GM19240 (cell line): ENCODE results near the gene ALKBH1.
"Not testable (repeated sequence)": the region's sequence is repeated elsewhere in the genome, so short reads cannot be mapped to it uniquely, and the experiment has no call there.

ENCODE experiments used
- DNase-seq: peaks from one replicate; pipeline ENCODE4 v3.0.0; 2011; ENCODE audit warnings: low spot score; ENCODE audit not compliant: insufficient read length

Gene ALKBH1, protein sequence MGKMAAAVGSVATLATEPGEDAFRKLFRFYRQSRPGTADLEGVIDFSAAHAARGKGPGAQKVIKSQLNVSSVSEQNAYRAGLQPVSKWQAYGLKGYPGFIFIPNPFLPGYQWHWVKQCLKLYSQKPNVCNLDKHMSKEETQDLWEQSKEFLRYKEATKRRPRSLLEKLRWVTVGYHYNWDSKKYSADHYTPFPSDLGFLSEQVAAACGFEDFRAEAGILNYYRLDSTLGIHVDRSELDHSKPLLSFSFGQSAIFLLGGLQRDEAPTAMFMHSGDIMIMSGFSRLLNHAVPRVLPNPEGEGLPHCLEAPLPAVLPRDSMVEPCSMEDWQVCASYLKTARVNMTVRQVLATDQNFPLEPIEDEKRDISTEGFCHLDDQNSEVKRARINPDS

DNA sequence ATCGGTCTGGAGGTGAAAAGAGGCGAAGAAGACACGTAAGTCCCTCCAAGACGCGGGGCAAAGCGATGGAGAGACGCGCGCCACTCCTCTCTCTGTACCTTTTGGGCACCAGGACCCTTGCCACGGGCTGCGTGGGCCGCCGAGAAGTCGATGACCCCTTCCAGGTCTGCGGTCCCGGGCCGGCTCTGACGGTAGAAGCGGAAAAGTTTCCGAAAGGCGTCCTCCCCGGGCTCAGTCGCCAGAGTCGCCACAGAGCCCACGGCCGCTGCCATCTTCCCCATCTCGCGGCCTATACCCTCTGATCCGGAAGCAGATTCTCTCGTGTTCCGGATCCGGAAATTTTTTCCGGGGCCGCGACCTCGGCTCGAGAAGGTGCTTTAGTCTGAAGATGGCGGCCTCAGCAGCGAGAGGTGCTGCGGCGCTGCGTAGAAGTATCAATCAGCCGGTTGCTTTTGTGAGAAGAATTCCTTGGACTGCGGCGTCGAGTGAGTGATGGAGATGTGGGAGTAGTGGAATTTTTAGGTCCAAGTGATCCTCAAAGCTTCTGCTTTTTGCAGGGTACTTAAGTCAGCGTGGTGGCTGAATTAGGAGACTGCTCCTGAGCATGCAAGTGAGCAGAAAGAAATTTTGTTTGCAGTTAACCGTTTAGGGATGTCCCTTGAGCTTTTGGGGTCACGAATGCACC, at the start of gene ALKBH1, which contains the start of gene SLIRP:
Gene ALKBH1 (minus strand): TSS at position 300 of the 685 bp plus-strand sequence. CDS start 19 bp downstream, at position 281.
Gene SLIRP (plus strand): TSS at position 380 of the 685 bp plus-strand sequence. CDS start 9 bp downstream, at position 389.
- DNase-seq: peak; percentile 92

- DNase-seq: no peak
These were observed 45.1 kb upstream of the ALKBH1 start for GRCh38 chr14:77752799-77753516.

- no peak for DNase-seq
These were observed 44.4 kb upstream of the ALKBH1 start for GRCh38 chr14:77752266-77752665.

- not testable (repeated sequence) for DNase-seq
These were observed 39.6 kb upstream of the ALKBH1 start for GRCh38 chr14:77747425-77747824.

GRCh38 chr14:77746064-77746702, 38.4 kb upstream of the ALKBH1 start:
- DNase-seq: no peak

- no peak for DNase-seq
These were observed 33.6 kb upstream of the ALKBH1 start for GRCh38 chr14:77741438-77741837.

- no peak for DNase-seq
These were observed 30.9 kb upstream of the ALKBH1 start for GRCh38 chr14:77738559-77739250.

DNA sequence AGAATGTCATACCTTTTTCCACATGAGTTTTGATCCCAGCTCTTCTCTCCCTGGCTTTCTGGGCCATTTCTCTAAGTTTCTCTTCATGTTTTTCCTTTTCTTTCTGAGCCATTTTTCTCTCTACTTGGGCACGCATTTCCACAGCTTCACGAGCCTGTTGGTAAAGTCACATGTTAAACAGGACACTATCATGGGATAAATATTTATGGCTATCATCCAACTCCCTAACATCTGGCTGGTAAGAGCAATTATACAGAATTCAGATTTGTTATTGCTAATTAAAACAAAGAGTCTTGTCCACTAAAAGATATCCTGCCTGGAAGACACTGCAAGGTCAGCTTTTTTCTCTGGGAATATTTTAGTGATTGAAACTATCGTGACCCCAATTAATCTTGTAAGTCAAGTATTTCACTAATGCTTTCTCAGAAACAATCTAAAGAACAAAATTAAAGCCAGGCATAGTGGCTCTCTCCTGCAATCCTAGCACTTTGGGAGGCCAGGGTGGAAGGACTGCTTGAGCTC, 23.2 kb upstream of the ALKBH1 start:
- DNase-seq: no peak

DNA sequence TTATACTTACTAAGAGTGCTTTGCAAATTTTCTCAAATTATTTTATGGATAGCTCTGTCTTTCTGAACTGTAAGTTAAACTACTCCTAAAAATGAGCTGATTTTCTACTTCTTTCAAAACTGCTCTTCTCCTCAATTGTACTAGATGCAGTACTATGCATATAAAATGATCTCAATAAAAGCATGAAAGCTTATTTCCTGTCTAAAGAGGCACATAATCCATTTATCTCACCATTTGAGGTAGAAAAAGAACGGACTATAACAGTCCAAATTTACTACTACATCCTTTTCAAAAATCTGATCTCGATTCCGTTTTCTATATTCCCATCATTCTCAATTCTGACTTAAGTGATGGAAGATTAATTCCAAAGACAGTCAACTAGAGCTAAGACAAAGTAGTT, 14.5 kb upstream of the ALKBH1 start:
- DNase-seq: no peak

DNA sequence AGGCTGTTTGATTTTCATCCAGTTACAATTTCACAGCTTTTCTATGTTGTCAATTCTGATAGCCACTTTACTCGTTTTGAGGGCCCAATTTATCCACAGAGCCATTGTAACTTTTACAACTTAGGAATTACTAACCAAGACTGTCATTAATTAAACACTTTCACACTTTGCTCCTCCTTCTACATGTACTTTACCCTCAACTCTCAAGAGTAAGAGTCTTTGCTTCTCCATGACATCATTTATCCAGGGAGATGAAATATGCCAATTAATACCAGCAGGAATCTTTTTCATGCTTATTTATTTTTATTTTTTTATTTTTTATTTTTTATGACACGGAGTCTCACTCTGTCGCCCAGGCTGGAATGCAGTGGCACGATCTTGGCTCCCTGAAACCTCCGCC, 13.6 kb upstream of the ALKBH1 start:
- DNase-seq: no peak

DNA sequence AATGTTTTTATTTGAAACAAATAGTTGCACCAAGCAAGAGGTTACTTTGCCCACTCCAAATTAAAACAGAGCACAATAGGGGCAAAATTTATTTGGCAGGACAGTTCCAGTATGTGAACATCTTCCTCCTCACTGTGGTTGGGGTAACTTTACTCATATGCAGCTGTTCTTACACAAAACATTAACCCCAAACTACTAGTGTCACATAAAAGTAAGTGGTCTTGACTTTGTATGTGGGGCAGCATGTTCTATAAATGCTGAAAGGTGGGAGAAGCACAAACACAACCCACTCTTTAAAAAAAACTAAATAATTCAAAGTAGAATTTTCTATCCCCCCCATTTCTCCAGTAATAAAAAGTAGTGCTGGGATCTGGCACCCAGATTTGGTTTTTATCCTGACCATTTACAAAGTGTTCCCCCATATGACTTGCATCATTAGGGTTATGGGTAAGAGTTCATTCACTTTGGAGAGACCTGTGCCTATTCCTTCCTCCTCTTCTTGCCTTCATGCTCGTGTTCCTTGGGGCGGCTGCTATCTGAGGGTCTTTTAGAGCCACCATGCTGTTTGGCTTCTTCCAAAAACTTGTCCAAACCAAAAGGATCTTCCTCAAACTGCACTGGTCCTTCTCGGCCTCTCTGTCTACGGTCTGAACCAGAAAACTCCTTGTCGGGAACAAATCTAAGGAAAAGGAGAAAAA, 9.9 kb upstream of the ALKBH1 start:
- no peak for DNase-seq

DNA sequence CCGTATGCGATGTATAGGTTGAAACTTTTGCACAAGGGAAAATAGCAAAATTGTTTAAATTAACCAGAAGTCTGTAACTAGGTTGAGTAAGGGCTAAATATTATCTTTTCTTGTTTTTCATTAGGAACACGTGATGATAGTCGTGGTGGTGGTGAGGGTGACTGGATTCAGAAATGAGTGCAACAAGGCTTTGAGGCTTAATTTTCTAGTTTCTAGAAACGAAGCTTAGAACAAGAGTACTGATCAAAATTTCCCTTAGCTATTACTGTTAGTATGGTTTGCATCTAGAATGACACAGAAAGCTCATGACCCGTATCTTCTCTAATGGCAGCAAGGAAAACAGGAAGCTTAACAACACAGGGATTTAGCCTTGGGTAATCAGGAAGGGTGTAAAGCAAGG, 7.1 kb upstream of the ALKBH1 start:
- DNase-seq: no peak

DNA sequence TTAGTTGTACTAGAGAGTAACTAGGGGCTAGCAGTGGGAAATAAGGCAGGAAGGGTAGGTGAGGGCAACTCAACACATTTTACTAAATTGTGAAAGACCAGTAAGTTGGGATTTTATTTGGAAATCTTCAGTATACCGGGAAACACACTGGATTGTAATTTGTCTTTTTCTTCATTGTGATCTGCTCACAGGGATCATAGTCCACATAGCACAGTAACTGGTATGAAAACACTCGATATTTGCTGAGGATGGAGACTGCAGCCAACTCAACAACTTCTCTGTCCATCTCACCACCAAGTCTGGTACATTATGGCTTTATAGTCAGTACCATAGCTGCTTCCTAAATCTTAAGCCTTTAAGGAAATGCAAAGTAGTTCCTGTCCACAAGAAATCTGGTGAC, 2.5 kb upstream of the ALKBH1 start:
- no peak for DNase-seq

DNA sequence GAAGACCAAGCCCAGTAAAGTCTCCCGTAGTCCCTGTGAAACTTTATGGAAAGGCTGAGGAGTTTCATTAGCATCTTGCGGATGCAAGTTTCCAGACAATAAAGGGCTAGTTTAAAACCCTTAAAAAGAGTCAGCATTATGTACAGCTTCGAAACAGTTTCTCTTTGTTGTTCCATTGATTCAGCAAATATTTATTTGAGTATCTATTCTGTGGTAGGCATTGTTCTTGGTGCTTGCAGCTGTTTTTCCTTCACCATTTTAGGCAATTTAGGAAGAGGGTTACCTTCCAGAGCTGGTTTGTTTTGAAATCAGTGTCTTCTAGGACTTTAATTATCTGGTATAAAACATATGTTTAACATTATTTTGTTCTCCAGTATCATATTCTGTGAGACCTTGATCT, 1.6 kb upstream of the ALKBH1 start:
- DNase-seq: no peak

DNA sequence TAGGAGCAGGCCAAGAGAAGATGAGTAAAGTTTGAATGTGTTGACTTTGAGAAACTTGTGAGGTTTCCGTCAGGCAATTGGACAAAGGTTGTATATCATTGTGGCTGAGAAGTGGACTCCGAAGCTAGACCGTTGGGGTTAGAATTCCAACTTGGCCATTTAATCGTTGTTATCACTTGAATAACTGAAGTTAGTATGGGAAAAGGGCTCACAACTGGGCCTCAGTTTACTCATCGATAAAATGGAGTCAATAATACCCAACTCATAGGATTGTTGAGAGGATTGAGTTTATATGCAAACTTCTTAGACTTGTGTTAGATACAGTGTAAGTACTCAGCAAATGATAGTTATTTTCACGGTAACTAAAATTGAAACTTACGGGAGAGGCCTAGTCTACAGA, 926 bp upstream of the ALKBH1 start:
- no peak for DNase-seq

GRCh38 chr14:77707355-77707723, 484 bp downstream of the ALKBH1 start:
- no peak for DNase-seq

- no peak for DNase-seq
These were observed 16.6 kb downstream of the ALKBH1 start for GRCh38 chr14:77691259-77691658.

GRCh38 chr14:77682158-77682553, 25.7 kb downstream of the ALKBH1 start:
- DNase-seq: no peak

GRCh38 chr14:77681196-77682157, 26.3 kb downstream of the ALKBH1 start:
- DNase-seq: no peak
